Fibroblast of pulmonary artery (primary cell): ENCODE measurements around the gene BCAN.

Experiments
- DNase-seq: peaks from one replicate; pipeline ENCODE4 v3.0.0-alpha.2; 2010; ENCODE audit warnings: low read depth
- H3K4me3 ChIP-seq: replicated peaks from 2 replicates; pipeline ENCODE4 v1.5.1; 2011; ENCODE audit warnings: low read depth, mild to moderate bottlenecking, control low read depth, low read length, moderate library complexity
- TF ChIP-seq, protein P1 (sequence below): IDR thresholded peaks from 2 replicates; pipeline ENCODE4 v1.5.1; 2011; ENCODE audit warnings: mild to moderate bottlenecking, control low read depth, low read length, inconsistent platforms; ENCODE audit errors: missing control alignments

BCAN gene

DNA sequence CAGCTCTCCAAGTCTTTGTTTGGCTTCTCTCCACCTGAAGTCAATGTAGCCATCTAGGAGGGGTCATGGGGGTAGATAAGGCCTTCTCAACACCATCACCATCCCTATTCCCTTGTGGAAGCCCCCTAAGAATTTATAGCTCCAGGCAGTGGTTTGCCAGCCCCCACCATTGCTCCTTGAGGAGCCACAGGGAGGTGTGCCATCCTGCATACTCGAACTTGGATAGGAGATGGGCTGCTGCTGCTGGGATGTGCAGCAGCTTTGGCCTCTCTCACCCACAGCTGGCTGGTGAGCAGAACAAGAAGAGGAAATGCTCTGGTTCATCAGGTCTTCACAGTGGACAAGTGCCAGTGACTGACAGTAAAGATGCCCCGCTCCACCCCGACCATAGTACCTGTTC, 45.5 kb upstream of the BCAN start:
- TF ChIP-seq, protein P1, sequence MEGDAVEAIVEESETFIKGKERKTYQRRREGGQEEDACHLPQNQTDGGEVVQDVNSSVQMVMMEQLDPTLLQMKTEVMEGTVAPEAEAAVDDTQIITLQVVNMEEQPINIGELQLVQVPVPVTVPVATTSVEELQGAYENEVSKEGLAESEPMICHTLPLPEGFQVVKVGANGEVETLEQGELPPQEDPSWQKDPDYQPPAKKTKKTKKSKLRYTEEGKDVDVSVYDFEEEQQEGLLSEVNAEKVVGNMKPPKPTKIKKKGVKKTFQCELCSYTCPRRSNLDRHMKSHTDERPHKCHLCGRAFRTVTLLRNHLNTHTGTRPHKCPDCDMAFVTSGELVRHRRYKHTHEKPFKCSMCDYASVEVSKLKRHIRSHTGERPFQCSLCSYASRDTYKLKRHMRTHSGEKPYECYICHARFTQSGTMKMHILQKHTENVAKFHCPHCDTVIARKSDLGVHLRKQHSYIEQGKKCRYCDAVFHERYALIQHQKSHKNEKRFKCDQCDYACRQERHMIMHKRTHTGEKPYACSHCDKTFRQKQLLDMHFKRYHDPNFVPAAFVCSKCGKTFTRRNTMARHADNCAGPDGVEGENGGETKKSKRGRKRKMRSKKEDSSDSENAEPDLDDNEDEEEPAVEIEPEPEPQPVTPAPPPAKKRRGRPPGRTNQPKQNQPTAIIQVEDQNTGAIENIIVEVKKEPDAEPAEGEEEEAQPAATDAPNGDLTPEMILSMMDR, result no peak

DNA sequence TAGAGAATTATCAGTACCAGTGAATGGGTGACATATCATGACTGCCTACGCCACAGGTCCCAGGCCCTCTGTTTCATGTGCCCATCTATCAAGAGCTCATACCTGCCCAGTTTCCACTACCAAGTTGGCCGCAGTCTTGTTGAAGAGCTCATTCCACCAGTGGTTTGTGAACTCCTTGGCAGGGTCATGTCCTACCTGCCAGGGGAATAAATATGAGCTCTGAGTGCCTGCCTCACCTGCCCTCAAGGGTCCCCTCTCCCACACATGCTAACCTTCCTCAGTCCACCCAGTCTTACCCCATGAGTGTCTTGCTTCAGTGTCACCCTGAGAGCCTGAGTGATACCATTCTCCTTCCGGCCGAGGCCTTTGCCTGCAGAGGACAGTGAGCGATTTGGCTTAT, 43.8 kb upstream of the BCAN start:
- no peak overlapping the region for H3K4me3 ChIP-seq
- no peak for DNase-seq
- TF ChIP-seq, protein P1, result no peak

More for the DNA sequence above, 45.5 kb upstream of the BCAN start:
- H3K4me3 ChIP-seq, result no peak overlapping the region
- no peak for DNase-seq

DNA sequence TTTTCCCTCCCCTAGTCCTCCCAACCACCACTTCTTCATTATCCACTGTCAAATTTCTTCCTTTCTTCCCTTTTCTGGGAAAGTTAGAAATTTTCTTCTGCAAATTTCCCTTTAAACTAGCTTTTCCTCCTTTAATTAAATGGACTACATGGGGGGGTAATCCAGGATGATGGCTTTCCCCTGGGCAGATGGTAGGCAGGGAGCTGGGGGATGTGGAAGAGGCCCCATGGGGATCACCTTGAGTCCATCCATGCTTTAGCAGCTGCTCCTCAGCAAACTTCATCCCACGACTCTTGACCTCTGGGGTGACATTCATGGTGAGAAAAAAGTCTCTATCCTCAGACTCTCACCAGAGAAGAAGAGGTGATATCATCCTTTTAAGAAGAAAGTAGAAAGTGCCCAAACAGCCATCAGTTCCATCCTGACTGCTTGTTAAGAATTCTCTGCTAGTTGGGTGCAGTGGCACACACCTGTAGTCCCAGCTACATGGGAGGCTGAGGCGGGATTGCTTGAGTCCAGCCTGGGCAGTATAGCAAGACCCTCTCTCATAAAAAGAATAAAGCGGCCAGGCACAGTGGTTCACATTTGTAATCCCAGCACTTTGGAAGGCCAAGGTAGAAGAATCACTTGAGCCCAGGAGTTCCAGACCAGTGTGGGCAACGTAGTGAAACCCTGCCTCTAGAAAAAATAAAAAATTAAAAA, 43.0 kb upstream of the BCAN start:
- TF ChIP-seq, protein P1, result no peak
- DNase-seq, result no peak
- no peak overlapping the region for H3K4me3 ChIP-seq

DNA sequence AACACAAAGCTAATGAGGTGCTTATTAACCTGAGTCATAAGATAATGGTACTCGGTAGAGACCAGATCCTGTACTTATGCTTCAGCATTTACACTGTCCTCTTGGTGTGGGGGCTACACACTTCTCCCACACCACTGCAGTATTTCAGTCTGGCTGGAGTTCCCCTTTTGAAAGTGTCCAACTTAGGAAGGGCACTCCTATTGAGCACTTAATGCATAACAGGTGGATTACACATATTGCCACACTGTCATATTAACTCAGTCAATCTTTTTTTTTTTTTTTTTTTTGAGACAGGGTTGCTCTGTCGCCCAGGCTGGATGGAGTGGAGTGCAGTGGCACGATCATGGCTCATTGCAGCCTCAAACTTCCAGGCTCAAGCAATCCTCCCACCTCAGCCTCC, 42.1 kb upstream of the BCAN start:
- TF ChIP-seq, protein P1, result no peak
- no peak overlapping the region for H3K4me3 ChIP-seq
- DNase-seq, result no peak

DNA sequence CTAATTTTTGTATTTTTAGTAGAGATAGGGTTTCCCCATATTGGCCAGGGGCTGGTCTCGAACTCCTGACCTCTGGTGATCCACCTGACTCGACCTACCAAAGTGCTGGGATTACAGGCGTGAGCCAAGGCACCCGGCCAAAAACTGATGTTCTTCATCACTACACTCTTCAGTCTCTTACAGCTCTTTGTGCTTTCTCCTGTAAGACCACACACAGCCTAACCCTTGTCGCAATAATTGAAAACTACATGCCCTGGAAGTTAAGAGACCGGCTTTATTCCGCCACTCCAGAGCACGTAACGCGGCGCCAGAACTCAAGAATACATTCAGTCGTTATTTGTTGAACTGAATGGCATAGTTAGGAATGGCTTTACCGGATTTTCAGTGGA, 41.2 kb upstream of the BCAN start:
- TF ChIP-seq, protein P1, result no peak
- H3K4me3 ChIP-seq, result peak overlapping the region; percentile 77
- peak; percentile 26 for DNase-seq

DNA sequence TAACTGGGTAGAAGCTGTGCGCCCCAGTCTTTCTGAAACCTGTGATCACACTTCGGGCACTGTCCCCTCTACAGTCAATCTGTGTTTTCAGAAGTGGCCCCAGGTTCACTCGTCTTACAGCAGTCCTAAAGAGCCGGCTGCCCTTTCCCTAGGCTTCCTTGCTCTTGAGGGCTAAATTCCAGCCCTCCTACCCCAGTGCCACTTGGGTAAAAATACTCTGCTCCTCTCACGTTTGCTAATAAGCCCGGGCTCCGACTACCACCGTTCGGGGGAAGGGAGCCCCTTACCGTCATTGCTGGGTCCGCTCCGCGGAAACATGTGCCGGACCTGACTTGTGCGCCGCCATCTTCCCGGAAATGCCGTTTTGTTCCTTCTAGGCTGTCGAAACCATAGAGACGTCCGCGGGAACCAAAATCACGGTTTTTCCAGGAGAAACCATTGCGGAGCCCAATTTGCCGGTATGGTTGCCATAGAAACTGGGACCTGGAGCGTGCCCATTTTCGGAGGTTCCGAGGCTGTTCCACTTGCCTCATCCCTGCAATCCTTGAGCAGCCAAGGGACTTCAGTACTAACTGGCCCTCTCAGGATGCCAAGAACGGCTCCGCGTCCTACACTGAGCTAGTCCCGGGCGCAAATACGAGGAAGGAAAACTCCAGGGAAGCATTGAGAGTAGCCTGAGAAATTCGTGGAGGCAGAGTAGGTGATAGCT, 40.6 kb upstream of the BCAN start, which contains the start of gene GPATCH4:
TSS of gene GPATCH4 (minus strand) at position 358 of the 709 bp plus-strand sequence.
- TF ChIP-seq, protein P1, result no peak
- peak; percentile 96 for DNase-seq
- H3K4me3 ChIP-seq, result peak within 1 kb of the TSS; percentile 77

DNA sequence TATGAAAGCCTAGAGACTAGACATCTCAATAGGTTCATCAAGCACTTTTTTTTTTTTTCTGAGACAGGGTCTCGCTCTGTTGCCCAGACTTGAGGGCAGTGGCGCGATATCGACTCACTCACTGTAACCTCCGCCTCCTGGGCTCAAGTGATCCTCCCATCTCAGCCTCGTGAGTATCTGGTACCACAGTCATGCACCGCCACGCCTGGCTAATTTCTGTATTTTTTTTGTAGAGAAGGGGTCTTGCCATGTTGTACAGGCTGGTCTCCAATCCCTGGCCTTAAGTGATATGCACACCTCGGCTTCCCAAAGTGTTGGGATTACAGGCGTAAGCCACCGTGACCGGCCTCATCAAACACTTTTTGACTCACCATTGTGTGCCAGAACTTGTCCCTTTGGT, 40.0 kb upstream of the BCAN start:
- peak overlapping the region; percentile 77 for H3K4me3 ChIP-seq
- no peak for DNase-seq
- TF ChIP-seq, protein P1, result no peak
